ENCODE results near the gene PSMD8.
"Not testable (repeated sequence)": the region's sequence is repeated elsewhere in the genome, so short reads cannot be mapped to it uniquely, and the experiment has no call there.

Gene PSMD8

DNA sequence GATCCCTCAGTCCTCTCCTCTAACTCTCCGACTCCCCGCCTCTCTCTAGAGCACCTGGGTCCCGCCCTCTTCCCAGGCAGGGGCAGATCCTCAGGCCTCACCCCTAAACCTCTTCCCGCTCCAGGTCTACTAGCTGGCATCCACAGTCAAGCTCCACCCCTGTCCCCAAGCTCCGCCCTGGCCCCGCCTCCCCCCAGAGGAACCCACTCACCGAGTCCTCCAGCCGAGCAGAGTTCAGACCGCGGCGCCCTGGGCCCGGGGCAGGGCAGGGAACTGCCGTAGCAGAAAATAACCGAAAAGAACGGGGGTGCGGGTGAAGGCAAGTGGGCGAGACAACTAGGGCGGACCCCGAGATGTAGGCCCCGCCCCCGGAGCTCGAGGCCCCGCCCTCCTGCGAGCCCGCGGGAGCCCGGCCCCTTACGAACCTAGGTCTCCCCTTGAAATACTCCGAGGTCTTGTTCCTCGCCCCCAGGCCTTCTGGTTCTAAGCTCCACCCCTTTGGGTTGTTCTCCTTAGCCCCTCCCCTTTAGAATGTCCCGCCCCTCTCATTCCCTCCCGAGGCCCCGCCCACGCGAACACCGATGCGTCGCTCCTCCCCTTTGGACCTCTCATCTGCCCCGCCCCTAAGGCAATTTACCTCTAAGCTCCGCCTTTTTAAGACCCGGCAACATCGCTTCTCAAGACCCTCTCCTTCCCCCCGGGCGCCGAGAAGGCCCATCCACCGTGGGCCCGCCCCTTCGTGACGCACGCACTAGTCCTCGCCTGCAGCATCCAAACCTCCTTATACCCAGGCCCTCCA lies 13.4 kb downstream of the PSMD8 start, which contains the start of gene GGN:
Gene GGN (minus strand): TSS at position 485 of the 799 bp plus-strand sequence. CDS start 773 bp downstream, outside the sequence.
- peak; percentile 51 for DNase-seq (ENCODE audit: low read depth)

DNA sequence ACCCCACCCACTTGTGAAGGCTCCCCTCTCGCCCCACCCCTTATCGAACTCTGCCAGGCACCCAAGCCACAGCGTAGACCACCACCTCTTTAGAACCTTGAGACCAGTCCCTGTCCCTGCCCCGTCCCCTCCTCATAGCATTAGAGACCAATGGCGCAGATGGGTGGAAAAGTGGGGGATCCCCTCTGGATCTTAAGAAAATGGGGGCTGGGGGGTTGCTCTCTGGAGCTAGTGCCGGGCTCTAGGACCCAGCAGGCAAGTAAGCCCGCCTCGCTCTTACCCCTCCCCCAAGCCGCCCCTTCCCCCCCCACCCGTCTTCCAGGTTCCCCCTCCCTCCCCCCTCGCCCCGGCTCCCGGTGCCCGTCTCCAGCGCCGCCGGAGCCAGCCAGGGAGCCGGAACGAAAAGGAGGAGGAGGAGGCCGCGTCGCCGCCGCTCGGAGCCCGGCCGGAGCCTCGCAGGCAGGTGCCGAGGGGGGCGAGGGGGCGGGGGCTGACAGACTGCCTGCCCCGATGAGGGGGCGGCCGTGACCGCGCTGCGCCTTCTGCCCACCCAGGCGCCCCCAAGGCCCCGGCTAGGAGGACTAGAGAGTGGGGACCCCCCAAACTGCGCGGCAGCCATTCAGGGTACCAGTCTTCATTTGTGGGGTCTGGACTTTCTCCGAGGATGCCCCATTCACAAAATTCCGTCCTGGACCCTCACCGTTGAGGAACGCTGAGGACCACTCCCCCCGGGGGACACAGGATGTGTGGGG lies 14.2 kb downstream of the PSMD8 start, which contains the start of gene SPRED3:
Gene SPRED3 (plus strand): TSS at position 349 of the 752 bp plus-strand sequence. CDS start 1,606 bp downstream, outside the sequence.
- no peak for DNase-seq (ENCODE audit: low read depth)

DNA sequence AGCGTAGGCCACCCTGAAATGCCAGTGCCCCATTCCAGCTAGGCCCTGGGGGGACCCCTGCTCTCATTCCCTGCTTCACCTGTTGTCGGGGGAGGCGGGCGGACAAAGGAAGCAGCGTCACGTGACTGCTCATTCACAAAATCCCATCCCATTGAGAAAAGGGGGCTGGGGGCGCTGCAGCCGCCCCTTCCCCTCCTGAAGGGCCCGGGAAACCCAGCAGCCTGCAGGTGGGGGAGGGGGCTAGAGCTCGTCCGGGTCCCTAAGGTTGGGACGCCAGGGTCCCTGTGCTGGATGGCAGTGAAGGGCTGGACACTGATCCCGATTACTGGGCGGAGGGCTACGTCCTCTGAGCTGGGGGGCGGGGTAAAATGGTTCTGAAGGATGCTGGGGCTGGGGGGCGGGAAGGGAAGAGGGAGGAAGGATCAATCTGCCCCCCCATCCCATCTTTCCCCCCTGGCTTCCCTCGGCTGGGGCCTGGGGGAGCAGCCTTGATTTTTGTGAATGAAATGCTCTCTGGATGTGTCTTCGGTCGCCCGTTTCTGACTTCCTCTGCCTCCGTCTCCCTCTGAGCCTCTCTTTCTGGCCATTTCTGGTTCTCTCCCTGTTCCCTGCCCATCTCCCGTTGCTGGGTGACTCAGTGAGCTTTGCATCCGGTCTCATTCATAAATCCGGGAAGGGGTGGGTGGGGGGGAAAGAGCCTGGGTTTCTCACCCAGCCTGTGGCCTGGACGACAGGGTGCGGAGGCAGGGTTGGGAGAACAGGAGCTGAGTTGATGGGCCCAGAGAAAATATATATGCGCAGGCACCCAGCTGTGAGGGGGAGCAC lies 14.9 kb downstream of the PSMD8 start:
- peak; percentile 38 for DNase-seq (ENCODE audit: low read depth)

DNA sequence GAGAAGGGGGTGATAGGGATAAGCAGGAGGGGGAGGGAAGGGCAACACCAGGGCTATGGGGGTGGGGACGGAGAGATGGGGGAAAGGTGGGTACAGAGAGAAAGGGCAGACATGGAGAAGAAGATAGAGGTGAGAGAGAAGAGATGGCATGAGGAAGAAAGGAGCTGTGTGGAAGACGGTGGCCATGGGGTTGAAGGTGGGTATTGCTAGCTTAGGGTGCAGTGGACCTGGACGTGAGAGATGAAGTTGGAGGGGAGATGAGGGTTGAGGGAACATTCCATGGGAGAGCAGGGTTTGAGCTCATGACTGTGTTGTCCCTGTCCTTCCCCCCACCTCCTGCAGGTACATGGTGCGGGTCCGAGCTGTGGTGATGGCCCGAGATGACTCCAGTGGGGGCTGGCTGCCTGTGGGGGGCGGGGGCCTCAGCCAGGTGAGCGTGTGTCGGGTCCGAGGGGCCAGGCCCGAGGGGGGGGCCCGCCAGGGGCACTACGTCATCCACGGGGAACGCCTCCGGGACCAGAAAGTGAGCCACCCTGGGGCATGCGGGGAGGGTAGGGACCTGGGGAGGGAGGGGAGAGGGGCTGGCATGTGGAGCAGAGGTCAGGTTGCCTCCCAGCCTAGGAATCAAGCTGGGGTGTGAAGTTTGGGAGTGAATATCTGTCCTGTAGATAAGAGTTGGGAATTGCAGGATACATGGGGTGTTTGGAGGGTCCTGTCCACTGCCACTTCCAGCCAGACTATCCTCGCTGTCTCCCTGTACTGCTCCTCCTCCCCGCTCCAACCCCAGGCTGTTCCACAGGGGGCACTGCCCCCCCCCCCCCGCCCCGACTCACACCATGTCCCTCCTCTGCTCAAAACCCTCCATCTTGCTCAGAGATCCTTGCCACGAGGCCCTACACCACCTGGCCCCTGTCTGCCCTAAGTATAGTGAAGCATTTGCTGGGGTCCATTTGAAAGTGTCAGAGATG lies 15.9 kb downstream of the PSMD8 start:
- no peak for DNase-seq (ENCODE audit: low read depth)

DNA sequence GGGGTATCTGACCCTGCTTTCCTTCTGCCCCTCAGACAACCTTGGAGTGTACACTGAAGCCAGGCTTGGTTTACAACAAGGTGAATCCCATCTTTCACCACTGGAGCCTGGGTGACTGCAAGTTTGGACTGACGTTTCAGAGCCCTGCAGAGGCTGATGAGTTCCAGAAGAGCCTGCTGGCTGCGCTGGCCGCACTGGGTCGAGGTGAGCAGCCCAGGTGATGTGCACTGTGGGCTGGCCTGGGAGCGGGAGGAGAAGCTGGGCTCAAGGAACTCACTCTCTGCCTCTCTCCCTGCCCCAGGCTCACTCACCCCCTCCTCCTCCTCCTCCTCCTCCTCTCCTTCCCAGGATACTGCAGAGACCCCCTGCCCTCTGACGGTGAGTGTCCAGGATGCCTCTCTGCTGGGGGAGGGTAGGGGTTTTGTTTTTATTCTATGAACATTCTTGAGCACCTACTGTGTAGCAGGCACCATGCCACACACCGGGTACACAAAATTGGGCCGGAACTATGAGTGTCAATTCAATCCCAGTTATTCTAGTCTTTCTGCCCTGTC lies 17.6 kb downstream of the PSMD8 start:
- DNase-seq (ENCODE audit: low read depth): no peak

DNA sequence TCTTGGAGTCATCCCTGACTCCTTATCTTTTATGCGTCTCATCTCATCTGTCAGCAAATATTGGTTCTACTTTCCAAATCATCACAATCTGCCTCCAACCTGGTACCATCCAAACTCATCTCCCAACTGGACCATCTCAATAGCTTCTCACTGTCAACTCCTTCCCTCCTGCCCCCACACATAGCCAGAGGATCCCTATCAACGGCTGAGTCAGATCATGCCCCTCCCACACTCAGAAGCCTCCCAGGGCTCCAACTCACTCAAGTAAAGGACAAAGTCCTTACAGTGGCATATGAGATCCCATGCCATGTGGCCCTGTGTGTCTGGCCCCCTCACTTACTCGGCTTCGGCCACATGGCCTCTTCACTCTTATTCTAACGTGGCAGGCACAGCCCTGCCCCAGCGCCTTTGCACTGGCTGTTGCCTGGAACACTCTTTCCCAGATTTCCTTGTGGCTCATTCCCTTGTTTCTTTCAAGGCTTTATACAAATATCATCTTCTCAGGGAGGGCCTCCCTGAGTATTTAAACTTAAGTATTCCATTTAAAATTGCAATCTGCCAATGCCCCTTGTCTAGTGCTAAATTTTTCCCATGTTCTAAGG lies 18.4 kb downstream of the PSMD8 start:
- DNase-seq (ENCODE audit: low read depth): no peak

DNA sequence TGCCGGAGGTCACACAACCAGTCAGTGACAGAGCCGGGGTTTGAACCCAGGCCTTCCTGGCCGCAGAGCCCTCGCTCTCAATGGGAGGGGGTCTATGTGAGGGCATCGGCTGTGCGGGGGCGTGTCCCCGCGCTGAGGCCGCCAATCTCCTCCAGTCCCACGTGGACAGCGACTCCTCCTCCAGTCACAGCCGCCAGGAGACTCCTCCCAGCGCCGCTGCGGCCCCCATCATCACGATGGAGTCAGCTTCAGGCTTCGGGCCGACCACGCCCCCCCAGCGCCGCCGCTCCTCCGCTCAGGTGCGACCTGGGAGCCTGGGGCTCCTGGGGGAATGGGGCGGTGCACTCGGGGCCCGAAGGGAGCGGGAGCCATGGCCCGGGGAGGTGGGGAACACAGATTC lies 20.1 kb downstream of the PSMD8 start:
- no peak for DNase-seq (ENCODE audit: low read depth)

DNA sequence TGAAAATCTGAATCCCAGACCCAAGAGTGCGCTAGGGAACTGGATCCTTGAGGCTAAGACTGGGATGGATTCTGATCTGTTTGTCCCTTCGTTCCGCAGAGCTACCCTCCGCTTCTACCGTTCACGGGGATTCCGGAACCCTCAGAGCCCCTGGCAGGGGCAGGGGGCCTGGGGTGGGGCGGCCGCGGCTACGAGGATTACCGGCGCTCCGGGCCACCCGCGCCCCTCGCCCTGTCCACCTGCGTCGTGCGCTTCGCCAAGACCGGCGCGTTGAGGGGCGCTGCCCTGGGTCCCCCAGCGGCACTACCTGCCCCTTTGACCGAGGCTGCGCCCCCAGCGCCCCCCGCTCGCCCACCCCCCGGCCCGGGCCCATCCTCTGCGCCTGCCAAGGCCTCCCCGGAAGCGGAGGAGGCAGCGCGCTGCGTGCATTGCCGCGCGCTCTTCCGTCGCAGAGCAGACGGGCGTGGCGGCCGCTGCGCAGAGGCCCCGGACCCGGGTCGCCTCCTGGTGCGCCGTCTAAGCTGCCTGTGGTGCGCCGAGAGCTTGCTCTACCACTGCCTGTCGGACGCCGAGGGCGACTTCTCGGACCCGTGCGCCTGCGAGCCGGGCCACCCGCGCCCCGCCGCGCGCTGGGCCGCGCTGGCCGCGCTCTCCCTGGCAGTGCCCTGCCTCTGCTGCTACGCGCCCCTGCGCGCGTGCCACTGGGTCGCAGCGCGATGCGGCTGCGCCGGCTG lies 21.2 kb downstream of the PSMD8 start:
- no peak for DNase-seq (ENCODE audit: low read depth)

DNA sequence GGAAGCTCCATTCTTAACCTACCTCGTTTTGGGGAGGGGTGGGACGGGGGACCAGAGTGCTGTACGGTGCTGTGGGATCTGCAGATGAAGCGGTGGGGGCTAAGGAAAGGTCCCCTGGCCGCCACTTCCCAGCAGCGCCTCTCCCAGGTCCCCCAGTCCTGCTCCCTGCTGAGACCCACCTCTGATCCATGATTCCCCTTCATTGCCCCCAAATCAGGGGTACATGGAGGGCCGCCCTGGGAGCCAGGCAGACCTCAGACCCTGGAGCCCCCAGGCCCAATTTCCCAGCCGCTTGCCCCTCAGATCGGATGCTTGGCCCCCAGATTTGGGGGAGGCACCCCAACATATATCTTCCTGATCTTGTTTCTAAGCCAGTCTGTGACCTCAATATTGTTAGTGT lies 24.7 kb downstream of the PSMD8 start:
- DNase-seq (ENCODE audit: low read depth): no peak

DNA sequence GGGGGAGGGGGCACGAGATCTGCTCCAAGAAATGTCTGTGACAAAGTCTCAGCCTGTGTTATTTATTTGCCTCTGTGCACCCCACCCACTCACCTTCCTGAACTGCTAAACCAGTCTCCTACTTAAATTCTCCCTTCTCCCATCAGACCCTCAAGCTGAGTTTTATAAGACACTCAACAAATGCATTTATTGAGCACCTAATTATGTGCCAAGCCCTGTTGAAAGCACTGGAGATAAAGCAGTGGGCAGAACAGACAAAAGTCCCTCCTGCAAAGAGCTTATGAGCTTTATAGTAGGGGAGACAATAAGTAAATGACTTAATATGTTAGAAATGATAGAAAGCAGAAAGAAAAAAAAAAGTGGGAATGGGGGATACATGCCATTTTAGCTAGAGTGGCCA lies 25.2 kb downstream of the PSMD8 start:
- no peak for DNase-seq (ENCODE audit: low read depth)

DNA sequence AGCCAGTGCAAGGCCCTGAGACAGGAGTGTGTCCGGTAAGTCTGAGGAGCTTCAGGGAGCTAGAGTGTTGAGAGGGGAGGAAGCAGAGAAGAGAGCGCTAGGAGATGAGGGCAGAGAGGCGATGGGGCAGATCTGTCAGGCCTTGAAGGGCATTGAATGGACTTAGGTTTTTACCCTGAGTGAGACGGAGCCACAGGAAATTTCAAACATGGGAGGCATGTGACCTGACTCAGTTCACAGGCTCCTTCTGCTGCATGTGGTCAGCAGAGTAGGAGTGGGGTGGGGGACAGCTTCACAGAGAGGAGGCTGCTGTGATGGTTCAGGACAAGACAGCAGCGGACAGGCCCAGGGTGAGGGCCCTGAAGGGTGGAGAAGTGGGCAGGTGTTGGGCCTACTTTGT lies 26.0 kb downstream of the PSMD8 start:
- DNase-seq (ENCODE audit: low read depth): no peak

DNA sequence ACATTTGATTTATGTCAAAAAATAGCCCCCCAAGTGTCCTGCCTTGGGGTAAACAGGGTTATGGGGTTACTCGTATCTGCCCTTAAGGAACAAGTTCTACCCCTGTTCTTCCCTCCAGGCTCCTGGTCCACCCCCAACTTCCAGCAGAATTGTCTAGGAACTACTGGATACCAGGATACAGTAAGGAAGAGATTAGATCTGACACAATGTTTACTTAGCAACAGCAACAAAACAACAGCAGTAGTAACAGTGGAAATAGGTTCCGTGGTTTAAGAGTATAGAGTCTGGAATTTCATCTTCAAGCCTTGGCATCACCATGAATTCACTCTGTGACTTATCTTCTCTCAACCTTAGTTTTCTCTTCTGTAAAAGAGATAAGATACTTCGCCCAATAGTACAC lies 26.8 kb downstream of the PSMD8 start:
- DNase-seq (ENCODE audit: low read depth): no peak

DNA sequence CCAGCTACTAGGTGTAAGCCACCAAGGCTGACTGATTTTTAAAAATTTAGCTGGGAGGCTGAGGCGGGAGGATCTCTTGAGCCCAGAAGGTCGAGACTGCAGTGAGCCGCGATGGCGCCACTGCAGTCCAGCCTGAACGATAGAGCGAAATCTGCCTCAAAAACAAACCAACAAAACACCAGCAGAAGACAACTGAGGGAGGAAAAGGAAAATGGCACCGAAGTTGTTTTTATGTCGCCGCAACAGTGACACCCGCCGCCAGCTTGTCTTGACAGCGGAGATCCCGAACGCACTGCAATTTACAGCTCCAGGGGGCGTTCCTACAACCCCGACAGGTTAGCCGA lies 28.2 kb downstream of the PSMD8 start:
- no peak for DNase-seq (ENCODE audit: low read depth)

DNA sequence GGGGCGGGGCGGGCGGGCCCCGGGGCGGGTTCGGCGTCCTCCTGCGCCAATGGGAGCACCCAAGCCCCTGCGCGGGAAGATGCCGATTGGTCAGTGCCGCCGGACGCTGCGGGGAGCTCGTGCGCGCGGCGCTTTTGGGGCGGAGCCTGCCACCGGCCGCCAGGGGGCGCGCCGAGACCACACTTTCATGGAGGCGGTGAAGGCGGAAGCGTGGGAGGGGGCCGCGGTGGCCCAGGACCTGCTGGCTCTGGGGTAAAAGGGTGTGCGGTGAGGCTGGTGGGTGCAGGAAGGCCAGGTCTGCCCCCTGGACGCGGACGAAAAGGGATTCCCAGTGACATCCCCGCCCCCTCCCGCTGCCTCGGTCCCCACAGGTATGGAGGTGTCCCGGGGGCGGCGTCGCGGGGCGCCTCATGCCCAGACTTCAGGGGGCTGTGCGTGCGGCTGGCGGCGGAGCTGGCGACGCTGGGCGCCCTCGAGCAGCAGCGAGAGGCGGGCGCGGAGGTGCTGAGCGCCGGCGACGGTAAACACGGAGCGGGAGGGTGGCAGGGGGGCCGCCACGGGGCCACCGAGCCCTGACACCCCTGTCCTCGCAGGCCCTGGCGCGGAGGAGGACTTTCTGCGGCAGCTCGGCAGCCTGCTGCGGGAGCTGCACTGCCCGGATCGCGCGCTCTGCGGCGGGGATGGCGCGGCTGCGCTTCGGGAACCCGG lies 28.8 kb downstream of the PSMD8 start, which contains the start of gene FAM98C:
Gene FAM98C (plus strand): TSS at position 127 of the 708 bp plus-strand sequence. CDS start 61 bp downstream, at position 188.
- DNase-seq (ENCODE audit: low read depth): peak; percentile 60

DNA sequence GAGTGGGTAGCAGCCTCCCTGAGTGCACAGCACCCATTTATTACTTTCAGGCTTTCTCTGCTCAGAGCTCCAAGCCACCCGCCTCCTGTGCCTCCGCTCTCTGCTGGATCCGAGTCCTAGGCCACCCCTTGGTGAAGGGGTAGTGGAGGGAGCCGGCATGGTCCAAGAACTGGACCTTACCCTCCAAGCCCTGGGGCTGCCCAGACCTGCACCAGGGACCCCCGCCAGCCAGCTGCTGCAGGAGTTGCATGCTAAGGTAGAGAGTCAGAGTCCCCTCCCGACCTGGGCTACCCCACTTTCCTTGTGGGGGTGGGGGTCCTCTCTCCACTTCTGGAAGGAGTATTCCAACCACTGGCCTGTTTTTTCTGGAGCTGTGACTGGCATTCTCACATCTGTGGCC lies 30.5 kb downstream of the PSMD8 start:
- no peak for DNase-seq (ENCODE audit: low read depth)

DNA sequence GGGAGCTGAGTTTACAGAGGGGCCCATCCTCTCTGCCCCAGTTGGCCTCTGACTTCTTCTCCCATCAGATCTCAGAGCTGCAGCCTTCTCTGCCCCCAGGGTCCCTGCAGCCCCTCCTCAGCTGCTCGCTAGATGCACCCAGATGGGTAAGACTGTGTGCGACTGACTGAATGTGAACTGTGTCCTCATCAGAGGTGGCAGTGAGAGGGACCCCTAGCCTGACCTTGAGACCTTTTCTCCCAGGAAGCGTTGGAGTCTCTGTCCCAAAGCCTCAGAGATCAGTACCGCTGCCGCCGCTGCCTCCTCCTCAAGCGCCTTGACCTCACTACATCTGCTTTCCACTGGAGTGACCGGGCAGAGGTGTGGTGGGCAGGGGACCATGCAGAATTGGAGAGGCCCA lies 30.9 kb downstream of the PSMD8 start:
- no peak for DNase-seq (ENCODE audit: low read depth)

DNA sequence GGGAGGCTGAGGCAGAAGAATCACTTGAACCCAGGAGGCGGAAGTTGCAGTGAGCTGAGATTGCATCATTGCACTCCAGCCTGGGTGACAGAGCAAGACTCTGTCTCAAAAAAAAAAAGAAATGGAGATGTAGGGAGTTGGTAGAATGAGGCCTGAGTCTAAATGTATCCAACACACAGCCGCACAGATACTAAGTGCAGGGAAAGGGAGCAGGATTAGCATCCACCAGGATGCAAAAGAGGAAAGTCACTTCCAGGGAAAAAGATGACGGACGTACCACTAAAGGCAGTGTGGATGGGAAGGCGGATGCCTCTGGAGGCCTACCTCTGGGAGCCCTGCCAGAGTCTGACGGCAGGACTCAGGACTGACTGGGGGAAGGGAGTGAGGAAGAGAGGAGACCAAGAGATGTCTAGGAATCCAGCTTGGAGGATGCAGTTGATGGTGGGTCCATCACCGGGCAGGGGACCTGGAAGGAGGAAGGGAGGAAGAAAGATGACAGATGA lies 35.3 kb downstream of the PSMD8 start:
- no peak for DNase-seq (ENCODE audit: low read depth)

DNA sequence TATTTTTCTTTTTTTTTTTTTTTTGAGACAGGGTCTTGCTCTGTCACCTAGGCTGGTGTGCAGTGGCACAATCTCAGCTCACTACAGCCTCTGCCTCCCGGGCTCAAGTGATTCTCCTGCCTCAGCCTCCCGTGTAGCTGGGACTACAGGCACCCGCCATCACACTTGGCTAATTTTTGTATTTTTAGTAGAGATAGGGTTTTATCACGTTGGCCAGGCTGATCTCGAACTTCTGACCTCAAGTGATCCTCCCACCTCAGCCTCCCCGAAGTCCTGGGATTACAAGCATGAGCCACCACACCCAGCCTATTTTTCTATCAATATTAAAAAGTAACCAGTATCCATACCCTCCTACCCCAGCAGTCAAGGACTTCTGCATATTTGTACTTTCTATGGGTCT lies 36.0 kb downstream of the PSMD8 start:
- not testable (repeated sequence) for DNase-seq (ENCODE audit: low read depth)
